A172 (cell line): ENCODE results near the gene NADSYN1. TPM values are rescaled to one million over a fixed set of nuclear protein-coding genes. Genes with fewer than 3 reads are reported as not detected.

ENCODE experiments used
- DNase-seq: peaks from one replicate; pipeline ENCODE4 v3.0.0-alpha.2; 2015; ENCODE audit warnings: low spot score
- total RNA-seq: library from RNA; depleted of rRNA; stranded (reverse); fragments of >200 nt; shearing (Covaris generic); gene quantifications from 2 replicates; pipeline ENCODE4 v1.2.3, GENCODE V29; 2014

Gene NADSYN1
- total RNA-seq, 1 experiment from 2014 or later: 45.1 TPM

GRCh38 chr11:71474141-71474770 lies 21.3 kb downstream of the NADSYN1 start:
- no peak for DNase-seq

GRCh38 chr11:71474771-71475483 lies 21.9 kb downstream of the NADSYN1 start:
- DNase-seq: no peak

GRCh38 chr11:71476031-71476430 lies 23.0 kb downstream of the NADSYN1 start:
- DNase-seq: no peak

GRCh38 chr11:71476926-71477640 lies 24.1 kb downstream of the NADSYN1 start:
- no peak for DNase-seq

- DNase-seq: no peak
Measured at GRCh38 chr11:71477641-71478527, 24.9 kb downstream of the NADSYN1 start.

GRCh38 chr11:71478528-71478840 lies 25.5 kb downstream of the NADSYN1 start:
- DNase-seq: no peak

GRCh38 chr11:71481101-71481960 lies 28.3 kb downstream of the NADSYN1 start:
- no peak for DNase-seq

GRCh38 chr11:71482216-71482615 lies 29.2 kb downstream of the NADSYN1 start:
- DNase-seq: no peak

- DNase-seq: no peak
Measured at GRCh38 chr11:71482746-71483364, 29.9 kb downstream of the NADSYN1 start.

GRCh38 chr11:71483692-71484091 lies 30.7 kb downstream of the NADSYN1 start:
- DNase-seq: no peak

GRCh38 chr11:71484248-71485062 lies 31.5 kb downstream of the NADSYN1 start:
- no peak for DNase-seq

GRCh38 chr11:71485063-71485399 lies 32.0 kb downstream of the NADSYN1 start:
- no peak for DNase-seq

GRCh38 chr11:71485466-71485865 lies 32.5 kb downstream of the NADSYN1 start:
- no peak for DNase-seq

- DNase-seq: no peak
Measured at GRCh38 chr11:71486320-71486719, 33.3 kb downstream of the NADSYN1 start.

GRCh38 chr11:71488681-71489270 lies 35.8 kb downstream of the NADSYN1 start:
- DNase-seq: no peak

- peak; percentile 89 for DNase-seq
Measured at GRCh38 chr11:71489311-71490043, 36.5 kb downstream of the NADSYN1 start.

GRCh38 chr11:71490044-71490730 lies 37.2 kb downstream of the NADSYN1 start:
- DNase-seq: no peak

- no peak for DNase-seq
Measured at GRCh38 chr11:71490731-71491390, 37.9 kb downstream of the NADSYN1 start.
